HG03060 (cell line): Measurements from ENCODE around the gene OR6B2.

Experiments used
- ATAC-seq: cut with Tn5 transposase; IDR thresholded peaks from one replicate; pipeline ENCODE4 v1.9.1; 2021; ENCODE audit warnings: low read depth, moderate number of reproducible peaks; ENCODE audit not compliant: unreplicated experiment

Gene OR6B2

DNA sequence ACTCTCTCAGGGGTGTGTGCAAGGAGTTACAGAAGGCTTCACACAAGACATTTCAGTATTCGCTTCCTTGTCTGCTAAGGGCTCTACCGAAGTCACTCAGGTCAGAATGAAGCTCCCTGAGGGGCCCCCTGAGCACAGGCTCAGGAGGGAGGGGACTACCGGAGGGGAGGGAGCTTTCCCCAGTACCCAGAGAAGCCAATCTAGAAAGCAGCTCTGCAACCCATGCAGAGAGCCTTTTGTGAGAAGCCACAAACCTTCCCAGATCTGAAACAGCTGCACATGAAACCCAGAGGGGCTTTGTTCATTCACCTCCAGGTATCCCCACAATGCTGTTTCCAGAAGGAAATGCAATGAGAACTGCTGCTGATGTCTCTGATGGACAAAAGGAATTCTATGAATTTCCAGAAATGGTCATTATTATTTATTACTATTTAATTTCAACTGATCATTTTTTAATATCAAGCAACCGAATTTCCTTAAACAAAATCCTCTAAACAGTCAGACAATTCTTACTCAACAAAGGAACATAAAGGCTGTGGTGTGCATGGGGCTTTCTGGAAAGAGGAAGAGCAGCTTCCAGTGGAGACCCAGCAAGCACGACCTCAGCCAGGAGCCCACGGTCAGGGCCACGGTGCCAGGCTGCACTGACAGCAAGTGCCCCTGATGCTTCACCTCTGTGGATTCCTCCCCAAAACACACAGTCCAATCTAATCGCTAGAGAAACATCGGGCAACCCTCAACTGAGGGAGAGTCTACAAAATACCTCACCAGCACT, 47.0 kb downstream of the OR6B2 start:
- ATAC-seq: no peak
